SK-N-MC (cell line): ENCODE measurements around the gene RHEB.

Source experiments
- EZH2 ChIP-seq: fragments of 200-600 bp; sonication (generic); IDR thresholded peaks from one replicate; pipeline ENCODE4 v1.6.1; 2017; ENCODE audit warnings: antibody characterized with exemption
- FOXP2 ChIP-seq: optimal IDR thresholded peaks from 2 replicates; pipeline ENCODE3; 2011; ENCODE audit warnings: mild to moderate bottlenecking, moderate library complexity; ENCODE audit not compliant: insufficient read depth; ENCODE audit errors: extremely low read length, control extremely low read depth
- POLR2AphosphoS5 ChIP-seq: IDR thresholded peaks from 2 replicates; pipeline ENCODE4 v1.6.1; 2012; ENCODE audit warnings: mild to moderate bottlenecking, low read depth, low read length, borderline replicate concordance

- TF ChIP-seq EZH2 (no peak), POLR2AphosphoS5 (no peak), FOXP2 (no peak)
Observed at GRCh38 chr7:151504715-151505326, 14.9 kb downstream of the RHEB start.
